Measurements from ENCODE around the gene DGCR2. TPM values are rescaled to one million over a fixed set of nuclear protein-coding genes. Genes with fewer than 3 reads are reported as not detected.

Gene DGCR2
- polyA plus RNA-seq, 1 experiment: 44.3 TPM

DNA sequence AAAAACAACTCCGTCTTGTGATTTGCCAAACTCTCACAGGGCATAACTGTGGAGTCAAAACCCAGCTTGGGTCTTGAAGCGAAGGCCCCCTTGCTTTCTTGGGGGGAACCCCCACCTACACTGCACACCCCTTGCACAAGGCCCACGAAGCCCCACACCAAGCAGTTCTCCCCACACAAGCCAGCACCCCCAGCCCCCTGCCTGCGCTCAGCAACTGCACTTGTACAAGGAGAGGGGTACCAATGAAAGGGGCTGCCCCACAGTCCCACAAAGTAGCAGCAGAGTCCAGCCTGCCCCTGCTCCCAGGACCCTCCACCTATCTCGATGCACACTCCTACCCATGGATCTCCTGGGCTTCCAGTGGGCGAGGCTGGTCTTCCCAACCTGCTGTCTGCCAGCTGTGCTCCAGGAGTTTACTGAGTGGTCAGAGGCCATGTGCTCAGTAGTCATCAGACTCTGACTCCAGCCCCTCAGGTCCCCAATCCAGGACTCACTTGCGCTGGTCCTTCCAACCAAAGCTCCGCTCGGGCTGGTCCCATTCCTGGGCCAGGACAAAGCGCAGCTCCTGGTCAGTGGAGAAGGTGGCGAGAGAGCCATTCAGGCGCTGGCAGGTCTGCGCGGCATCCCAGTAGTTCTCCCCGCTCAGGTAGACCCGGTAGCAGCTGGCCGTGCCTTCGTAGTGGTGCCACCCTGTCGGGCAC, 57.7 kb downstream of the DGCR2 start:
- TF ChIP-seq, protein P1, sequence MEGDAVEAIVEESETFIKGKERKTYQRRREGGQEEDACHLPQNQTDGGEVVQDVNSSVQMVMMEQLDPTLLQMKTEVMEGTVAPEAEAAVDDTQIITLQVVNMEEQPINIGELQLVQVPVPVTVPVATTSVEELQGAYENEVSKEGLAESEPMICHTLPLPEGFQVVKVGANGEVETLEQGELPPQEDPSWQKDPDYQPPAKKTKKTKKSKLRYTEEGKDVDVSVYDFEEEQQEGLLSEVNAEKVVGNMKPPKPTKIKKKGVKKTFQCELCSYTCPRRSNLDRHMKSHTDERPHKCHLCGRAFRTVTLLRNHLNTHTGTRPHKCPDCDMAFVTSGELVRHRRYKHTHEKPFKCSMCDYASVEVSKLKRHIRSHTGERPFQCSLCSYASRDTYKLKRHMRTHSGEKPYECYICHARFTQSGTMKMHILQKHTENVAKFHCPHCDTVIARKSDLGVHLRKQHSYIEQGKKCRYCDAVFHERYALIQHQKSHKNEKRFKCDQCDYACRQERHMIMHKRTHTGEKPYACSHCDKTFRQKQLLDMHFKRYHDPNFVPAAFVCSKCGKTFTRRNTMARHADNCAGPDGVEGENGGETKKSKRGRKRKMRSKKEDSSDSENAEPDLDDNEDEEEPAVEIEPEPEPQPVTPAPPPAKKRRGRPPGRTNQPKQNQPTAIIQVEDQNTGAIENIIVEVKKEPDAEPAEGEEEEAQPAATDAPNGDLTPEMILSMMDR (IDR thresholded peaks at IDR 0.05; ENCODE audit: insufficient read depth, low read depth, low read length): no peak
- ChIA-PET CTCF (interaction anchor here (1.1 kb wide), 1 partner anchor 9 kb away, joined by 3 read pairs; no protein-coding TSS in a partner anchor), POLR2A (no interaction called here)
- no peak overlapping the region for H3K4me3 ChIP-seq (ENCODE audit: low read depth, low read length)
- no peaks in the 10 kb centered on the region for H3K27me3 ChIP-seq (ENCODE audit: control insufficient read depth, insufficient read depth, low read length)
- H3K36me3 ChIP-seq (ENCODE audit: control insufficient read depth, insufficient read depth, low read length): peaks cover 23% of the 10 kb centered on the region
- DNase-seq (ENCODE audit: low read depth): no peak

DNA sequence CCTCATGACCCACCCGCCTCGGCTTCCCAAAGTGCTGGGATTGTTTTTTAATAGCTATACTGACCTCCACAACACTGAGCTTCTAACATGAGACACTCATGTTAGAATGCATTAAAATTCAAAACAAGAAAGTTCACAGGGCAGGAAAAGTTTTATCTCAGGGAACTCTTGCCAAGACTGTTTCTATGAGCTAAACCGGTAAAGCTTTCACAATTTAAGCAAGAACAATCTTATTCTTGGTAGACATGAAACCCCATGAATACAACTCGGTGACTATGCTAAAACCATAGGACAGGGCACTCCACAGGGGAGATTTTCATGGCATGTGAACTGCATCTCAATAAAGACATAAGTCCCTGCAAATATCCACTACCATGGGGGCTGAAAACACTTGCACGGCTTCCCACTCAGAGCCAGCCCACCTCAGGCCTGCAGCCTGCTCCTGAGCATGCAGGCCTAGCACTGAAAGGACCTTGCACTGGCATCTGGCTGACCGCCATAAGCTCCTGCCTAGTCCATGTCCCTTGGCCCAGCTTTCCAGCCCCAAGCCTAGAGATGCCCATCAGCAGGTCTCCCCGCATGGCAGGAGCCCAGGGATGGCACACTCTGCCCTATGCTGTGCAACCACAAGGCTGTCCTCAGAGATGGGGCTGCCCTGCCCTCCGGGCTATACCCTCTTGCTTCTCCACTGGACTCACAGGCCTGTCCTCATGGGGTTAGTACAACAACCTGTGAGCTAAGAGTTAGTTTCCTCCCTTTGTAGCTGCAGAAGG, 58.4 kb downstream of the DGCR2 start:
- no peak for DNase-seq (ENCODE audit: low read depth)
- Histone ChIP-seq H3K4me3 (ENCODE audit: low read depth, low read length) (no peak overlapping the region), H3K27me3 (ENCODE audit: control insufficient read depth, insufficient read depth, low read length) (no peaks in the 10 kb centered on the region), H3K36me3 (ENCODE audit: control insufficient read depth, insufficient read depth, low read length) (peaks cover 29% of the 10 kb centered on the region)
- CTCF ChIA-PET: interaction anchor here (1.1 kb wide), 1 partner anchor 10 kb away, joined by 3 read pairs; no protein-coding TSS in a partner anchor
- TF ChIP-seq, protein P1 (IDR thresholded peaks at IDR 0.05; ENCODE audit: insufficient read depth, low read depth, low read length): no peak
- POLR2A ChIA-PET: no interaction called here

DNA sequence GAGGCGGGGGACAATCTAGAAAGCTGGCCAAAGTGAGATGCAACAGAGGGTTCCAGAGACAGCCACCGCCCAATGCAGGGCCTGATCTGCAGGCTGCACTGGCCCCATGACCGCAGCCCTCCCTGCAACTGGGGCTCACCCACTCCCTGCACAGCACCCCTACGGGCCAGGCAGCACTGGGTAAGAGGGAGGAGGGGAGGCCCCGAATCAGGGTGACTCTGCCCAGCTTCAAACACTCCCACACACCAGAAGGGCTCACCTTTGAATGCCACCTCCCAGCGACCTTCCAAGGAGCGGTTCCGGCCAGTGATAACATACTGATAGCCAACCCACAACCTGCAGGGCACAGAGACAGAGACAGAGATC, 59.3 kb downstream of the DGCR2 start:
- CTCF ChIA-PET: no interaction called here
- Histone ChIP-seq H3K4me3 (ENCODE audit: low read depth, low read length) (no peak overlapping the region), H3K27me3 (ENCODE audit: control insufficient read depth, insufficient read depth, low read length) (no peaks in the 10 kb centered on the region), H3K36me3 (ENCODE audit: control insufficient read depth, insufficient read depth, low read length) (peaks cover 30% of the 10 kb centered on the region)
- POLR2A ChIA-PET: no interaction called here
- DNase-seq (ENCODE audit: low read depth): no peak
- TF ChIP-seq, protein P1 (IDR thresholded peaks at IDR 0.05; ENCODE audit: insufficient read depth, low read depth, low read length): no peak

DNA sequence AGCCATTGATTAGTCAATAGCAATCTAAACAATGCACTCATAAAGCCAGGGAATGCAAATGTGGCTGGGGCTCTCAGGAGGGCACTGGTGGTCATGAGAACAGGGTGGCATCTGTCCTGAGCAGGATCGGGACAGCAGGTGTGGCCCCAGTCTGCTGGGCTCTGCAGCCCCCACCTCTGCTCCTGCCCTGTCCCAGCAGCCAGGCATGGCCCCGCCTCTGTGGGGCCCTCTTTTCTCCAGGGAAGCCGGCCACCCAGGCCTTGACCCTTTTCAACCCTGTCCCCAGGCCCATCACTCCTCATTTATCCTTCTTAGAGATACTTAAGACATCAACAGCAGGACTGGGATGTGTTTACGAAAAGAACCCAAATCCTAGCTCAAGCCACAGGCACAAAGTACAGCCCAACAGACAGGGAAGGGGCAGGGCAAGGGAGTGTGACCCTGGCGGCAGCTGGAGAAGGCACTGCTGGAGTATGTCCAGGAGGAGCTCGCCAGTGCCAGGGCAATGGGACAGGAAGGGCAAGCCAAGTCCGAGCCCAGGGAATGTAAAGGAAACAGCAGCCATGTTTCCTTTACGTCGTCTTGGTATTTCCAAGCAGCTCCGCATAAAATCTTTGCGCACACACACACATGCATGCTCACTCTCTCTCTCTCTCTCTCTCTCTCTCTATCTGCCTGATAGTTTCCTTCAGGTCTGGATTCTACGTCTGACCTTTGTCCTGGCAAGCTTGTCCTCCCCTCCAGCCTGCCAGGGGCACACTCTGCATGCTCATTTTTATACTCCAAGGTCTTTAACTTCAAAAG, 59.9 kb downstream of the DGCR2 start:
- DNase-seq (ENCODE audit: low read depth): no peak
- ChIA-PET POLR2A (no interaction called here), CTCF (no interaction called here)
- Histone ChIP-seq H3K4me3 (ENCODE audit: low read depth, low read length) (no peak overlapping the region), H3K27me3 (ENCODE audit: control insufficient read depth, insufficient read depth, low read length) (no peaks in the 10 kb centered on the region), H3K36me3 (ENCODE audit: control insufficient read depth, insufficient read depth, low read length) (peaks cover 30% of the 10 kb centered on the region)
- TF ChIP-seq, protein P1 (IDR thresholded peaks at IDR 0.05; ENCODE audit: insufficient read depth, low read depth, low read length): no peak
